SHP77 (cell line): ENCODE data around the gene POU2F1.

Experiments used
- DNase-seq, 2 experiments: peaks; one replicate each; lab custom pipeline; 2025; lab: John Stamatoyannopoulos, UW

POU2F1 gene

DNA sequence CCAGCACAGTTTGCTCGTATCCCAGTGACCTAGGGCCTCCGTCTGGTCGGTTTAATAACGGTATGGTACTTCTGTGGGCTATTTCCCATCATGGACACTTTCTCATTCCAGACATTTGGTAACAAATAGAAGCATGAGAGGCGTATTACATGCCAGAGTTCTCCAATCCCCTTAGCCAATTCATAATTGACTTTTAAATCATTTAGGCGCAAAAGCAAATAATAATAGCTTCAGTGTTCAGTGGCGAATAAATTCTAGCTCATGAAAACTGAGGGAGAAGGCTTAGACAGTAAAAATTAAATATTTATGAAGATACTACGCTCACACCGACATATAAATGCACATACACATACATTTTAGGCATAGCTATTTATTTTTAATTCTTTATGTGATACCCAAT is 247.1 kb downstream of the POU2F1 start:
- no peak for DNase-seq

DNA sequence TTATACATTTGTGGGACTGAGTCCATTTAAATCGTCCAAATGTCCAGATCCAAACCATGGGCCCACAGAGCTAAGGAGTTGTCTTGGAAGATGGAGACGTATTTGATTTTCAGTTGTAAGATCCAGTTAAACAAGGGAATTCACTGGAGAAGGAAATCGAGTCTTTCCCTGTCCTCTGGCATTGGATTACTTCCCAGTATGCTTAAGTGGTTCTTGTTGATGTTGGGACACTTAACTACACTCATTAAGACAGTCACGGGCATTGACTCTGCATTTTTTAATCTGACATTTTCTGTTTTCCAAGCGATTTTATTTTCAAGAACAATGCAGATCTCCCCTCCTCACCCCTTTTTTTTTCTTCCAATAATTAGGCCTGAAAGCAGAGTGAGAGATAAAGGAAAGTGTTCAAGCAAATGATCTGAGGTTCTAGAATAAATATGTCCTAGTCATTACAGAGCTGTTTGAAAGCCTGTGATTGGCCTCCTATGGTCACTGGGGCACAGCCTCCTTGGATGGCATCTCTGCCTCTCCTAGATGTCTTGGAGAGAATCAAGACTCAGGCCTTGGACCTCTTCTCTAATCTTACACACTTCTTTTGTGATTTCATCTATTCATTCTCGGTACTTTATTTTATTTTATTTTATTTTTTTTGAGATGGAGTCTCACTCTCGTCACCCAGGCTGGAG is 248.7 kb downstream of the POU2F1 start:
- DNase-seq = no peak

DNA sequence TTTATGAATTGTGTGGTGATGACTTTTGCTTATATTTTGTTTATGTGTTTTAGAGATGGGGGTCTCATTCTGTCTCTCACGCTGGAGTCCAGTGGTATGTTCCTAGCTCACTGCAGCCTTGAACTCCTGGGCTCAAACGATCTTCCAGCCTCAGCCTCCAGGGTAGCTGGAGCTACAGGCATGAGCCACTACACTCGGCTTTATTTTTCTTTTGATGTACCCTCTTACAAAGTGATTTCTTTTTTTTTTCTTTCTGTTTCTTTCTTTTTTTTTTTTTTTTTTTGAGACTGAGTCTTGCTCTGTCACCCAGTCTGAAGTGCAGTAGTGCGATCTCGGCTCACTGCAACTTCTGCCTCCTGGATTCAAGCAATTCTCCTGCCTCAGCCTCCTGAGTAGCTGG is 250.9 kb downstream of the POU2F1 start:
- DNase-seq = no peak

DNA sequence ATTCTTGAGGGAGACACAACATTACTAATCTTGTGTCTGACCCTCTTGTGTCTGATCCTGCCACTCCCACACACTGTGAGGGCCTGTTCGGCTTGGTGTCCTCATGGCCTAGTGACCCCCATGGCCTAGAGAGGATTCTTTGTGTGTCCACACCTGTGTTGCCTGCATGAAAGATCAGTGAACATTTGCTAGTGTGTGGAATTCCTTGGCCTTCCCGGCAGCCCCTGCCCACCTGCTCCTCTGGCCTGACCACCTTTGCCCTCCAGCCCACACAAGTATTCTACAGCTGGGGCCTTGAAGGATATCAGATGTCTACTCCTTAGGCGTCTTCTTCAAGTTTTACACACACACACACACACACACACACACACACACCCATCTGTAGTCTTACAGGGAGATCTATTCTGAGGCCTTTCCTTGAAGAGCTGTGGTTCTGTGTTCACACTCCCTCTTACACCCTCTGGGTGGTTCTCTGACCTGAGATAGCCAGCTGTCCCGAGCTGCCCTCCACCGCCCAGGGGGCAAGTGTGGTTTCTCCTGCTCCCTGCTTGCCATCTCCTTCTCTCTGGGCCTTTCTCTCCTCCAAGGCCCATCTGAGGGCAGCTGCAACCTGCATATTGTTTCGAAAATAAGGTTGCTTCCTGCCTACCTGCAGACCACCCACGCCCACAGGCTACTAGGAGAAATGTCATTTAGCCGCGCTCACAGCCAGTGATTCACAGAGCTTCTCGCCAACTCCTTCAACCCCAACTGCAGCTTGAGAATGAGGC is 252.3 kb downstream of the POU2F1 start:
- DNase-seq = no peak

DNA sequence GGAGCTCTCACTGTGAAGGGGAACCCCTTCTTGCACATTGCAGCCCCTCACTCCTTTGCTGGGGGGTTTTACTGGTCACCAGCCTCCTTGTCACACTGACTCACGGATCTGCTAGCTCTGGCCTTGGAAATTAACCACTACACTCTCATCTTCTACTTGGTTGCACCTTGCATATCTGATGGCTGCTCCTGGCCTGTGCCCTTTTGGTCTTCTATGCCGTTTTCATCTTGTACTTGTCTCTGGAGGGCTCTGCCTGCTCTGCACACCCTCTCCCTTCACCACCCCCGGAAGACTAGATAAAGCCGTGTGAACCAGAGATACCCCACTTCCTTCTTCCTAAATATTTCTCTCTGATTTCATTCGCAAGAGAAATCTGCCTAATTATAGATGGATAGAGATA is 253.1 kb downstream of the POU2F1 start:
- DNase-seq = no peak

DNA sequence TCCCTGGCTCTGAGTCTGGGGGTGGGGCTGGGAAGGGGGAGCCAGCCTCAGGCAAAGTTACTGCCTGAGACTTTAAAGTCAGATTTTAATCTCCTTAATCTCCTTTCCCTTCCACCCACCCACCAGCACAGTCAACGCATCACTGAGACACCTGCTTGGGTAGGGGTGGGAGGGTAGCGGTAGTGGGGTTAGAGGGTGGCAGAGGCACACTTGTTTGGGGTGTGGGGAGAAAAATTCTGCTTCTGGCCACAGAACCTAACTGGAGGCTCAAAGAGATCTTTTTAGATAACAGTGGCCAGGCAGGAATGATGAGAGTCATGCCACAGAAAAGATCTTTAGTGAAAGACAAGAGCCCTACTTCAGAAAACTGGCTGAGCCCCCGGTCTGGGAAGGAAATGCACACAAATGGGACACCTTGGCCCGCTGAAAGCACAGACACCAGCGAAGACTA is 253.5 kb downstream of the POU2F1 start:
- no peak for DNase-seq

DNA sequence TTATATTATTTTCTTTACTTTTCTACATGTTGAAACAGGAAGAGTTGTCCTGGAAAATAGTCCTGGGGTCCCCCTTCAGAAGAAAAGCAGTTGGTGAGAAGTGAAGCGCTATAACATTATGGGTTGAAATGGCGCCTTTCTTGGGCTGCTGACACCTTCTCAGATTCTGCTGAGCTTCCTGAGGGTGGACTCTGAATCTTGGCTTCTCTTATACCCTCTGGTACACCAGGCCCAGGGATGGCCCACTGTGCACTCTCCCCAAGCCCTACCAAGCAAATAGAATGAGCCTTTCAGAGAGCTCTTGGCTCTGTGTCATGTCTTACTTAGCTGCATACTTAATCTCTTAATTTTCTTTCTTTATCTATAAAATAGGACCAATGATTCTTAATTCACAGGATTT is 255.4 kb downstream of the POU2F1 start:
- no peak for DNase-seq
